Heart right ventricle (tissue), 16 donors: ENCODE data around the gene ATG2B. TPM values are rescaled to one million over a fixed set of nuclear protein-coding genes. Genes with fewer than 3 reads are reported as not detected.

ENCODE experiments used
- ATAC-seq, 8 donors: fragments of 200-7000 bp; cut with Tn5 transposase; one replicate each; pipeline ENCODE4 v1.9.1; 2020; ENCODE audit warnings: mild to moderate bottlenecking in 8 of 8, moderate library complexity in 8 of 8, moderate number of reproducible peaks in 1 of 8
- DNase-seq, 2 donors: peaks; one replicate each; pipeline ENCODE4 v3.0.0-alpha.2; 2020
- H3K27ac ChIP-seq, 10 donors: fragments of 200-600 bp; sonication (generic) in 2 of 10; one replicate each; pipeline versions ENCODE4 v1.5.0 to v1.8.0; 2020 to 2022; ENCODE audit warnings: mild to moderate bottlenecking in 3 of 10
- H3K27me3 ChIP-seq, 7 donors: fragments of 200-600 bp; one replicate each; pipeline ENCODE4 v1.8.0; 2021 to 2022; ENCODE audit warnings: mild to moderate bottlenecking in 2 of 7
- H3K36me3 ChIP-seq, 9 donors: fragments of 200-600 bp; sonication (generic) in 1 of 9; one replicate each; pipeline versions ENCODE4 v1.5.0 to v1.8.0; 2020 to 2022; ENCODE audit warnings: mild to moderate bottlenecking in 2 of 9
- H3K4me1 ChIP-seq, 9 donors: fragments of 200-600 bp; sonication (generic) in 1 of 9; one replicate each; pipeline versions ENCODE4 v1.5.0 to v1.8.0; 2020 to 2022; ENCODE audit warnings: mild to moderate bottlenecking in 4 of 9
- H3K4me3 ChIP-seq, 10 donors: fragments of 200-600 bp; sonication (generic) in 2 of 10; one replicate each; pipeline versions ENCODE4 v1.5.0 to v1.8.0; 2020 to 2022; ENCODE audit warnings: mild to moderate bottlenecking in 7 of 10, moderate library complexity in 2 of 10
- H3K9me3 ChIP-seq, 11 donors: fragments of 200-600 bp in 10 of 11; sonication (generic) in 2 of 11; one replicate each; pipeline versions ENCODE4 v1.5.0 to v1.8.0; 2013 to 2022; ENCODE audit warnings: mild to moderate bottlenecking in 2 of 11, control low read depth in 1 of 11, moderate library complexity in 1 of 11
- CTCF ChIP-seq, 9 donors: fragments of 200-600 bp; sonication (generic) in 2 of 9; IDR thresholded peaks; one replicate each; pipeline versions ENCODE4 v1.5.0 to v1.8.0; 2021 to 2022; ENCODE audit warnings: antibody characterized with exemption in 9 of 9, mild to moderate bottlenecking in 5 of 9, moderate library complexity in 1 of 9
- WGBS, 2 donors: extraction: QIAGEN DNeasy Blood & Tissue Kit; methylation state at CpG; one replicate each; pipeline ENCODE4 v1.1.7; 2013; ENCODE audit warnings: inconsistent platforms in 1 of 2; 5-methylcytosine and 5-hydroxymethylcytosine counted together
- intact Hi-C, 10 donors: fragments of 100-400 bp; cut with DNase I; formaldehyde crosslinking; loops; one replicate each; pipeline versions ENCODE4 v1.11.1 to v1.14.2; 2022
- polyA plus RNA-seq, 2 donors: library from polyadenylated mRNA; stranded (reverse); fragments of 200-250 nt; gene quantifications; one replicate each; pipeline ENCODE4 v1.2.3, GENCODE V29; 2013
- total RNA-seq, 10 donors: library from RNA; stranded (reverse); fragmentation: NEBNext Ultra II Directional in 3 of 10; extraction: Animal tissue kit (Norgen Biotek cat#: 25700) in 3 of 10; gene quantifications; one replicate each; pipeline versions ENCODE4 v1.2.1 to v1.2.4, GENCODE V29; 2021 to 2023
- donor health status: Arrhythmogenic right ventricular cardiomyopathy.
- donor health status: ischemic (EF 13 %, LVEDD 7.1; RV severe dilation, severe dysfunction).
- donor health status: healthy with polysubstance abuse.
- donor health status: DM: no; HTN: yes; CAD: no.
- donor health status: DM: no; HTN: no; CAD: no.
- donor health status: ischemic (EF 25% LVEDD 6.9; RV normal size, moderate dysfunction).
- donor health status: ischemic (EF 25% LVEDD 5.7; RV mildly dilated, moderate dysfunction).
- donor health status: healthy.
- donor health status: DM: yes; HTN: yes; CAD: no.
- donor health status: Ischemic cardiomyopathy.
- donor health status: ischemic (EF 35%, LVEDD 5.7; RV mildly dilated, moderate dysfunction).
- donor health status: nonischemic (EF 11% LVEDD 7.7; RV severe dilation, severe dysfunction).
- donor health status: DM: yes; HTN: yes; CAD: no.
- donor health status: PGD.
- donor health status: ischemic (EF 29% LVEDD 5.4; RV normal size, mild dysfunction).
- donor health status: nonischemic (EF 23%, LVEDD 6.1; RV moderate dilation, normal function).

Gene ATG2B
- total and polyA plus RNA-seq, 12 donors: 2.4 to 20.2 (median 14.0) TPM

GRCh38 chr14:96256407-96256806 is 106.7 kb downstream of the ATG2B start:
- 60 to 69% methylated on average over 4 of the region's 4 CpGs for WGBS, 2 donors
- intact Hi-C loops: no loop called here
- Histone ChIP-seq H3K27ac (peak overlapping the region in 3 of 10 donors; percentile 11 to 64 (median 27)), H3K9me3 (peaks cover 0 to 15% (median 6%) of the 10 kb centered on the region in 11 donors), H3K4me1 (peaks cover 0 to 22% (median 0%) of the 10 kb centered on the region in 9 donors), H3K4me3 (peak overlapping the region in 1 of 10 donors; percentile 9), H3K27me3 (peaks cover 0 to 29% (median 17%) of the 10 kb centered on the region in 7 donors), H3K36me3 (no peaks in the 10 kb centered on the region)
- ATAC-seq (peak in 1 of 8 donors; percentile 69), DNase-seq (no peak)
- peak in 1 of 9 donors; percentile 13 for TF ChIP-seq CTCF (IDR thresholded peaks at IDR 0.05)

GRCh38 chr14:96255501-96256366 is 107.4 kb downstream of the ATG2B start, which contains the start of gene BDKRB1:
Gene BDKRB1, plus strand, starts transcription at chr14:96256210. Its CDS starts 7,473 bp downstream, at chr14:96263683.
- Histone ChIP-seq H3K36me3 (no peaks in the 10 kb centered on the region), H3K4me1 (peaks cover 0 to 18% (median 0%) of the 10 kb centered on the region in 9 donors), H3K9me3 (peaks cover 0 to 15% (median 6%) of the 10 kb centered on the region in 11 donors), H3K27me3 (peaks cover 0 to 28% (median 17%) of the 10 kb centered on the region in 7 donors), H3K27ac (peak within 1 kb of the TSS in 4 of 10 donors; percentile 5 to 64 (median 19)), H3K4me3 (peak within 1 kb of the TSS in 1 of 10 donors; percentile 9)
- TF ChIP-seq CTCF (IDR thresholded peaks at IDR 0.05): no peak
- ATAC-seq (peak in 2 of 8 donors; percentile 57 to 61), DNase-seq (no peak)
- intact Hi-C loops: no loop called here
- WGBS, 2 donors: 60 to 62% methylated on average over 12 of the region's 12 CpGs

GRCh38 chr14:96254687-96255086 is 108.5 kb downstream of the ATG2B start:
- no peak overlapping the region for H3K27ac ChIP-seq
- 77 to 81% methylated on average over 11 of the region's 11 CpGs for WGBS, 2 donors
- intact Hi-C loops: no loop called here
- H3K9me3 ChIP-seq: peaks cover 0 to 6% (median 2%) of the 10 kb centered on the region in 11 donors
- H3K36me3 ChIP-seq: no peaks in the 10 kb centered on the region
- H3K4me1 ChIP-seq: peaks cover 0 to 17% (median 0%) of the 10 kb centered on the region in 9 donors
- ATAC-seq (no peak), DNase-seq (no peak)
- no peak for TF ChIP-seq CTCF (IDR thresholded peaks at IDR 0.05)
- H3K27me3 ChIP-seq: peaks cover 0 to 35% (median 17%) of the 10 kb centered on the region in 7 donors
- H3K4me3 ChIP-seq: no peak overlapping the region

- no peak overlapping the region for H3K4me3 ChIP-seq
- ATAC-seq (peak in 1 of 8 donors; percentile 23), DNase-seq (no peak)
- no peak for TF ChIP-seq CTCF (IDR thresholded peaks at IDR 0.05)
- peaks cover 0 to 26% (median 0%) of the 10 kb centered on the region in 9 donors for H3K4me1 ChIP-seq
- no peaks in the 10 kb centered on the region for H3K9me3 ChIP-seq
- no peak overlapping the region for H3K27ac ChIP-seq
- WGBS, 2 donors: 60 to 66% methylated on average over 9 of the region's 9 CpGs
- H3K36me3 ChIP-seq: no peaks in the 10 kb centered on the region
- intact Hi-C loops: no loop called here
- H3K27me3 ChIP-seq: peaks cover 0 to 35% (median 17%) of the 10 kb centered on the region in 7 donors
Observed at GRCh38 chr14:96252999-96253539, 110.1 kb downstream of the ATG2B start.
